Lung (tissue), 12 donors: ENCODE data around the gene SLC12A3. TPM values are rescaled to one million over a fixed set of nuclear protein-coding genes. Genes with fewer than 3 reads are reported as not detected.

ENCODE experiments used
- ATAC-seq: fragments of 200-7000 bp; cut with Tn5 transposase; one replicate; pipeline ENCODE4 v1.9.1; 2020; ENCODE audit warnings: moderate number of reproducible peaks; ENCODE audit not compliant: insufficient read depth, low FRiP score
- DNase-seq, 3 donors: peaks; one replicate each; pipeline ENCODE4 v3.0.0-alpha.2; 2013 to 2017
- H3K27ac ChIP-seq, 2 donors: one replicate each; pipeline ENCODE4 v1.5.1; 2013; ENCODE audit warnings: mild to moderate bottlenecking in 2 of 2, moderate library complexity in 2 of 2, control low read depth in 1 of 2, inconsistent platforms in 1 of 2, low read depth in 1 of 2, low read length in 1 of 2
- H3K27me3 ChIP-seq, 3 donors: one replicate each; pipeline ENCODE4 v1.5.1; 2013; ENCODE audit warnings: low read length in 2 of 3; ENCODE audit not compliant: control insufficient read depth in 3 of 3, insufficient read depth in 3 of 3
- H3K36me3 ChIP-seq, 4 donors: one replicate each; pipeline ENCODE4 v1.5.1; 2013; ENCODE audit warnings: low read length in 4 of 4, mild to moderate bottlenecking in 1 of 4, moderate library complexity in 1 of 4; ENCODE audit not compliant: control insufficient read depth in 4 of 4, insufficient read depth in 4 of 4
- H3K4me1 ChIP-seq, 5 donors: one replicate each; pipeline ENCODE4 v1.5.1; 2013; ENCODE audit warnings: low read length in 5 of 5, mild to moderate bottlenecking in 2 of 5, moderate library complexity in 1 of 5; ENCODE audit not compliant: control insufficient read depth in 5 of 5, insufficient read depth in 5 of 5
- H3K4me3 ChIP-seq: one replicate; pipeline ENCODE4 v1.5.1; 2013; ENCODE audit warnings: mild to moderate bottlenecking, control low read depth, moderate library complexity
- H3K9ac ChIP-seq, 2 donors: one replicate each; pipeline ENCODE4 v1.5.1; 2013; ENCODE audit warnings: low read length in 2 of 2, control low read depth in 1 of 2; ENCODE audit not compliant: insufficient read depth in 1 of 2
- H3K9me3 ChIP-seq, 4 donors: one replicate each; pipeline ENCODE4 v1.5.1; 2013; ENCODE audit warnings: low read length in 3 of 4, mild to moderate bottlenecking in 1 of 4, moderate library complexity in 1 of 4; ENCODE audit not compliant: control insufficient read depth in 4 of 4, insufficient read depth in 3 of 4
- WGBS, 2 donors: extraction: QIAGEN DNeasy Blood & Tissue Kit; methylation state at CpG; one replicate each; pipeline ENCODE4 v1.1.7; 2013; 5-methylcytosine and 5-hydroxymethylcytosine counted together
- polyA plus RNA-seq, 2 donors: library from polyadenylated mRNA; stranded (reverse); fragments of 200-250 nt; gene quantifications; one replicate each; pipeline ENCODE4 v1.2.1, GENCODE V29; 2013
- total RNA-seq, 2 donors: library from RNA; depleted of rRNA in 1 of 2; stranded (reverse); fragments of >200 nt in 1 of 2; gene quantifications; one replicate each; pipeline ENCODE4 v1.2.1, GENCODE V29; 2014 to 2021
- TF ChIP-seq, protein P1 (sequence below): IDR thresholded peaks from 2 replicates; pipeline ENCODE4 v1.5.1; 2012; ENCODE audit warnings: mild to moderate bottlenecking; ENCODE audit errors: control extremely low read depth, extremely low read depth
- donor health status: control.
- donor health status: control.
- donor health status: Bipolar disorder and iron deficiency.
- donor health status: healthy.
- donor health status: DM: yes; HTN: yes; CAD: no.

The SLC12A3 gene
- total and polyA plus RNA-seq, 4 donors: 0.04 to 0.07 TPM; not detected in 2

DNA sequence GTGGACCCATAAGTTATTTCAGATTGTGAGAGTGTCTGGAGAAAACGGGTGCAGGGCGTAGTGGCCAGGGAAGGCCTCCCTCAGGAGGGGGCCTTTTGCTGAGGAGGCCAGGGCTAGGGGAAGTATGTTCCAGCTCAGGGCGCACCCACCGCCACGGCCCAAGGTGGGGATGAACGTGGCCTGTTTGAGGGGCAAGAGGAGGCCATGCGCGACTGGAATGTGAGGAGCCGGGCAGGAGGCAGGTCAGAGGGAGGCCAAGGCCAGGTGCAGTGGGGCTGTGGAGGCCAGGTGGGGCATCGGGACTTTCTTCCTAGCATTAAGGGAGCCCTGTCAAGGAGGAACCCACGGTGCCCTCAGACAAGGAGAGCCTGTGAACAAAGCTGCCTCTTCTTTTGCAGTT, 26.7 kb downstream of the SLC12A3 start:
- ATAC-seq (no peak), DNase-seq (no peak)
- H3K9ac ChIP-seq: no peak overlapping the region
- H3K36me3 ChIP-seq: no peaks in the 10 kb centered on the region
- no peak overlapping the region for H3K4me3 ChIP-seq
- H3K27me3 ChIP-seq: no peaks in the 10 kb centered on the region
- TF ChIP-seq, protein P1, sequence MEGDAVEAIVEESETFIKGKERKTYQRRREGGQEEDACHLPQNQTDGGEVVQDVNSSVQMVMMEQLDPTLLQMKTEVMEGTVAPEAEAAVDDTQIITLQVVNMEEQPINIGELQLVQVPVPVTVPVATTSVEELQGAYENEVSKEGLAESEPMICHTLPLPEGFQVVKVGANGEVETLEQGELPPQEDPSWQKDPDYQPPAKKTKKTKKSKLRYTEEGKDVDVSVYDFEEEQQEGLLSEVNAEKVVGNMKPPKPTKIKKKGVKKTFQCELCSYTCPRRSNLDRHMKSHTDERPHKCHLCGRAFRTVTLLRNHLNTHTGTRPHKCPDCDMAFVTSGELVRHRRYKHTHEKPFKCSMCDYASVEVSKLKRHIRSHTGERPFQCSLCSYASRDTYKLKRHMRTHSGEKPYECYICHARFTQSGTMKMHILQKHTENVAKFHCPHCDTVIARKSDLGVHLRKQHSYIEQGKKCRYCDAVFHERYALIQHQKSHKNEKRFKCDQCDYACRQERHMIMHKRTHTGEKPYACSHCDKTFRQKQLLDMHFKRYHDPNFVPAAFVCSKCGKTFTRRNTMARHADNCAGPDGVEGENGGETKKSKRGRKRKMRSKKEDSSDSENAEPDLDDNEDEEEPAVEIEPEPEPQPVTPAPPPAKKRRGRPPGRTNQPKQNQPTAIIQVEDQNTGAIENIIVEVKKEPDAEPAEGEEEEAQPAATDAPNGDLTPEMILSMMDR: no peak
- H3K9me3 ChIP-seq: no peaks in the 10 kb centered on the region
- 81 to 87% methylated on average over 11 of the region's 11 CpGs for WGBS, 2 donors
- H3K4me1 ChIP-seq: no peaks in the 10 kb centered on the region
- H3K27ac ChIP-seq: no peak overlapping the region

DNA sequence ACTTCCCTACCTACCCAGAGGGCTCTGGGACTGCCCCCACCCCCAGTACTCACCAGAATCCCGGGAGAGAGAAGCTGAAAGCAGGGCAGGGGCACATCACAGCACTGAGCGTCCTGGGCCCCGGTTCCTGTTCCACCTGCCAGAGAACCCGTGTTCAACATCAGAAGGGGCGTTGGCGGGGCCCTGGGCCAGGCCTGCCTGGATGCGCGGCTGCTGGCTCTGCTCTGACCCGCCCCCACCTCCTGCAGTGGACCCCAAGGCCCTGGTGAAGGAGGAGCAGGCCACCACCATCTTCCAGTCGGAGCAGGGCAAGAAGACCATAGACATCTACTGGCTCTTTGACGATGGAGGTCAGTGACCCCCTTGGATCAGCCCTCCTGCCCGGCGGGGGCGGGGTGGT, 27.7 kb downstream of the SLC12A3 start:
- Histone ChIP-seq H3K27me3 (no peaks in the 10 kb centered on the region), H3K4me1 (no peaks in the 10 kb centered on the region), H3K9me3 (no peaks in the 10 kb centered on the region), H3K4me3 (no peak overlapping the region), H3K9ac (no peak overlapping the region), H3K36me3 (no peaks in the 10 kb centered on the region), H3K27ac (no peak overlapping the region)
- ATAC-seq (no peak), DNase-seq (no peak)
- TF ChIP-seq, protein P1: no peak
- WGBS, 2 donors: 91 to 94% methylated on average over 14 of the region's 14 CpGs

DNA sequence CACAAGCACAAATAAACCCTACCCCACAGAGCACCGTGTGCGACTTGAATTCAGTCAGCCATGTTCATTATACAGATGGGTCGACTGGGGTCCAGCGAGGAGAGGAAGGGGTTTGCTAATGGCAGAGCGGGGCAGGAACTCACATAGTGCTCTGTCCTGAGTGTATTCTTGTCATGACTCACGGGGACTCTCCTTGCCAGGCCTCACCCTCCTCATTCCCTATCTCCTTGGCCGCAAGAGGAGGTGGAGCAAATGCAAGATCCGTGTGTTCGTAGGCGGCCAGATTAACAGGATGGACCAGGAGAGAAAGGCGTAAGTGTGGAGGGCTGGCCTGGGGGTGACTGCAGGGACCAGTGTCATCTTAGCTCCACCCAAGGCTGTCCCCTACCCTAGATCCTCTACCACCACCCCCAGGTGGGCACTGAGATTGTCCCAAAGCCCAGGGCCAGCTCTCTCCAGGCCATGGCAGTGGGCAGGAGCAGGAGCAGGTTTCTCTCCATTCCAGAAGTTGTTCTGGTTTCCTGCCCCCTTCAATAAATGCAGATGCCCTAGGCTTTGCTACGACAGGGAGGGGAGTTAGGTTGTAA, 29.4 kb downstream of the SLC12A3 start:
- ATAC-seq (no peak), DNase-seq (no peak)
- no peaks in the 10 kb centered on the region for H3K4me1 ChIP-seq
- no peaks in the 10 kb centered on the region for H3K27me3 ChIP-seq
- H3K9me3 ChIP-seq: no peaks in the 10 kb centered on the region
- no peak overlapping the region for H3K4me3 ChIP-seq
- no peak overlapping the region for H3K9ac ChIP-seq
- WGBS, 2 donors: 93 to 95% methylated on average over 12 of the region's 12 CpGs
- TF ChIP-seq, protein P1: no peak
- no peak overlapping the region for H3K27ac ChIP-seq
- no peaks in the 10 kb centered on the region for H3K36me3 ChIP-seq

DNA sequence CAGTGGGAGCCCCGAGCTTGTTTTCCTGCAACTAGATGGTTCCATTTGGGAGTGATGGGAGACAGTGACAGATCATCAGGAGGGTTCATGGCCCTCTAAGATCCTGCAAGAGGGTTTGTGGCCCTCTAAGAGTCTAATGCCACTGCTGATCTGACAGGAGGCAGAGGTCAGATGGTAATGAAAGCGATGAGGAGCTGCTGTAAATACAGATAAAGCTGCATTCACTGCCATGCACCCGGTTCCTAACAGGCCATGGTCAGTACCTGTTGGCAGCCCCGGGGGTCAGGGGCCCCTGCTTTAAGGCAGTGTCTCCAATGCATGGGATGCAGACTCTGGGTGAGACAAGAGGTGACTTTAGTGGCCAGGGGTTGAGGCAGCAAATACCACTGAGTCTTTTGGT, 30.8 kb downstream of the SLC12A3 start:
- ATAC-seq (no peak), DNase-seq (no peak)
- Histone ChIP-seq H3K9ac (no peak overlapping the region), H3K27me3 (peaks cover 0 to 2% (median 0%) of the 10 kb centered on the region in 3 donors), H3K36me3 (no peaks in the 10 kb centered on the region), H3K4me1 (no peaks in the 10 kb centered on the region), H3K4me3 (no peak overlapping the region), H3K9me3 (no peaks in the 10 kb centered on the region), H3K27ac (no peak overlapping the region)
- WGBS, 2 donors: 80 to 91% methylated on average over 4 of the region's 4 CpGs
- TF ChIP-seq, protein P1: no peak
